GM12892 (cell line): Measurements from ENCODE around the gene SLC16A1.

Experiments used
- DNase-seq: peaks from one replicate; pipeline ENCODE4 v3.0.0; 2011; ENCODE audit not compliant: insufficient read length
- FAIRE-seq: peaks from 2 replicates; lab custom pipeline; 2011; peaks lifted over from hg19 to GRCh38; lab: Jason Lieb, UNC
- POLR2A ChIP-seq: IDR thresholded peaks from 2 replicates; pipeline ENCODE4 v1.6.1; 2011; ENCODE audit warnings: low read depth, low read length, control low read depth
- POLR2AphosphoS5 ChIP-seq: IDR thresholded peaks from 2 replicates; pipeline ENCODE4 v1.6.1; 2011; ENCODE audit warnings: low read depth, low read length, control low read depth
- TAF1 ChIP-seq: IDR thresholded peaks from 2 replicates; pipeline ENCODE4 v1.6.1; 2011; ENCODE audit warnings: low read depth, mild to moderate bottlenecking, control low read depth, low read length, borderline replicate concordance

SLC16A1 gene

DNA sequence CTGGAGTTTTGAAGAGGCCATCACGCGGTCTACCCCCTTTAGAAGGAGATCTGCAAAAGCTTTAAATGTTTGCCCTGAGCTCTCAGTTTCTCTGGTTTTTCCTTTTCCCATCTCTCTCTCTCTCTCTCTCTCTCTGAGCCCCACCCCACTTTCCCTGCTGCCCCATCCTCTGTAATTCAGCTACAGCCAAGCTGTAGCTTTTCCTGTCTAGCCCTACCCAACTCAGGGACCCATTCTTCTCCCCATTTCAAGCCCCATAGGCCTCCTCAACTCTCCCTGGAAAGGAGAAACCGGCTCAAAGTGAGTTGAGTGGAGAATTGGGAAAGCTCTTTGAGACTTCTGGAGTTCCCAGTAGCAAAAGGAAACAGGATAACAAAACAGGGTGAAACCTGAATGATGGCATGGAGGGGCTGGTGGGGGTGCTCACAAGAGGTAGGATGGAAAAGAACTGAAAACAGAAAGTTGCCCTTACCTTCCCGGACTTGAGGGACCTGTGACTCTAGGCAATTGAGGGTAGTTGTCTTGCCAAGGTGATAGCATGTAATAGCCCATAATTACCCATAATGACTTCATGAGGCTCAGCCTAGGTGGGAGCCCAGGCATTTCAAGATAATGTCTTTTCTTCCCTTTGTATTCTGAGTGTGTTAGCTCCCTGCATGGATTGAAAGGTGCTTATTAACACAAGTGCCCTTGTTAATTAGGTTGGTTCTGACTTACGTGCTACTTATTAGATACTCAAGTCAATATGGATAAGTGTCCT lies 84.9 kb downstream of the SLC16A1 start:
- no peak for FAIRE-seq
- no peak for DNase-seq

DNA sequence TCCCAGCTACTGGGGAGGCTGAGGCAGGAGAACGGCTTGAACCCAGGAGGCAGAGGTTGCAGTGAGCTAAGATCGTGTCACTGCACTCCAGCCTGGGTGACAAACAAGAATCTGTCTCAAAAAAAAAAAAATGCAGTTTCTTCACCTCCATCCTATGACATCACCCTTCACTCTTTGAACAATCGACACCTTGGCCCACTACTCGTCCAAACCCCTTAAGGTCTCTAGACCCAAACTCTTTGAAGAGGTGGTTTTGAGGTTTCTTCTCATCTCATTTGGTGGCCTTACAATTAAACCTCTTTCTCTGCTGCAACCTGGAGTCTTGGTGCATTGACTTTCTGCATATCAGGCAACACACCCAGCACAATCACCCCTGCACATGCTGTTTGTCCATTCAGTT lies 86.1 kb downstream of the SLC16A1 start:
- no peak for DNase-seq
- FAIRE-seq: no peak
- TF ChIP-seq TAF1 (no peak), POLR2A (no peak), POLR2AphosphoS5 (no peak)

More for the DNA sequence above, 84.9 kb downstream of the SLC16A1 start:
- TF ChIP-seq POLR2AphosphoS5 (no peak), TAF1 (no peak), POLR2A (no peak)

GRCh38 chr1:112868191-112868590 lies 87.8 kb downstream of the SLC16A1 start:
- FAIRE-seq (no peak), DNase-seq (no peak)
- TF ChIP-seq POLR2AphosphoS5: no peak
- TF ChIP-seq POLR2A: no peak
- no peak for TF ChIP-seq TAF1

DNA sequence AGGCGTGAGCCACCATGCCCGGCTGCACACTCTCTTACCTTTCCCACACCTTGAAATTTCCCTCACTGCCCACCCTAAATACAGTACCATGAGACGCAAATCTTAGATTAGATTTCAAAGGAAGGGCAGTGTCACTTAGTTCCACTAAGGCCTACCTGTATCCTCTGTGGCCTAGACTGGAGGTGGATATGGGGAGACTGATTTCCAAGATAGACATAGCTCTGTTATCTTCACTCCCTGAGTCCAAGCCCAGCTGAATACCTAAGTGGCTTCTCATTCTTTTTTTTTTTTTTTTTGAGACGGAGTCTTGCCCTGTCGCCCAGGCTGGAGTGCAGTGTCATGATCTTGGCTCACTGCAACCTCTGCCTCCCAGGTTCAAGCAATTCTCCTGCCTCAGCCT lies 89.0 kb downstream of the SLC16A1 start:
- TF ChIP-seq POLR2A (no peak), POLR2AphosphoS5 (no peak), TAF1 (no peak)

GRCh38 chr1:112866151-112866550 lies 89.8 kb downstream of the SLC16A1 start:
- TF ChIP-seq TAF1: no peak
- TF ChIP-seq POLR2A: no peak
- TF ChIP-seq POLR2AphosphoS5: no peak
- no peak for FAIRE-seq

More for the DNA sequence above, 89.0 kb downstream of the SLC16A1 start:
- DNase-seq (no peak), FAIRE-seq (no peak)

GRCh38 chr1:112862753-112863426 lies 93.1 kb downstream of the SLC16A1 start:
- no peak for FAIRE-seq
- TF ChIP-seq POLR2A (no peak), POLR2AphosphoS5 (no peak), TAF1 (no peak)

More at GRCh38 chr1:112866151-112866550, 89.8 kb downstream of the SLC16A1 start:
- DNase-seq: no peak

More at GRCh38 chr1:112862753-112863426, 93.1 kb downstream of the SLC16A1 start:
- DNase-seq: no peak
